ENCODE measurements around the gene CELA1. TPM values are rescaled to one million over a fixed set of nuclear protein-coding genes. Genes with fewer than 3 reads are reported as not detected.

The CELA1 gene
- total RNA-seq, 1 experiment from 2014 or later: not detected

- ChIA-PET POLR2A (no interaction called here), CTCF (interaction anchor here (1.2 kb wide), 1 partner anchor 79 kb away, joined by 4 read pairs; no protein-coding TSS in a partner anchor)
- Mint-ChIP-seq H3K36me3 (no peaks in the 10 kb centered on the region), H3K9me3 (no peaks in the 10 kb centered on the region), H3K27me3 (ENCODE audit: low read depth) (no peaks in the 10 kb centered on the region; the same call in 1 of the 2 replicates), H3K4me1 (peaks cover 13% of the 10 kb centered on the region), H3K27ac (no peak overlapping the region), H3K4me3 (no peak overlapping the region)
- TF ChIP-seq, protein P1, sequence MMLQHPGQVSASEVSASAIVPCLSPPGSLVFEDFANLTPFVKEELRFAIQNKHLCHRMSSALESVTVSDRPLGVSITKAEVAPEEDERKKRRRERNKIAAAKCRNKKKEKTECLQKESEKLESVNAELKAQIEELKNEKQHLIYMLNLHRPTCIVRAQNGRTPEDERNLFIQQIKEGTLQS (CRISPR knock-in tag; conservative IDR thresholded peaks at IDR 0.05): no peak
- no peak for TF ChIP-seq SOX15 (CRISPR knock-in tag; IDR thresholded peaks at IDR 0.05)
- no peak for DNase-seq (ENCODE audit: low spot score)
- no peak for ATAC-seq
Observed at GRCh38 chr12:51348116-51348515, 1.6 kb upstream of the CELA1 start.

- H3K4me3 Mint-ChIP-seq: no peak overlapping the region
- peaks cover 6% of the 10 kb centered on the region for H3K4me1 Mint-ChIP-seq
- H3K27me3 Mint-ChIP-seq (ENCODE audit: low read depth): no peaks in the 10 kb centered on the region; the same call in 1 of the 2 replicates
- ATAC-seq: no peak
- H3K9me3 Mint-ChIP-seq: no peaks in the 10 kb centered on the region
- no peaks in the 10 kb centered on the region for H3K36me3 Mint-ChIP-seq
- H3K27ac Mint-ChIP-seq: peak overlapping the region; percentile 80; the same call in 1 of the 2 replicates
- ChIA-PET CTCF (interaction anchor here (2.0 kb wide), 1 partner anchor 83 kb away, joined by 6 read pairs; no protein-coding TSS in a partner anchor), POLR2A (no interaction called here)
- no peak for TF ChIP-seq NFE2L1 (CRISPR knock-in tag; IDR thresholded peaks at IDR 0.05)
- no peak for TF ChIP-seq CREM (CRISPR knock-in tag; IDR thresholded peaks at IDR 0.05)
- no peak for TF ChIP-seq ZNF671 (CRISPR knock-in tag; IDR thresholded peaks at IDR 0.05)
- TF ChIP-seq ZBTB43 (CRISPR knock-in tag; IDR thresholded peaks at IDR 0.05): no peak
- no peak for TF ChIP-seq HMGA2 (CRISPR knock-in tag; IDR thresholded peaks at IDR 0.05)
- TF ChIP-seq, protein P1 (CRISPR knock-in tag; conservative IDR thresholded peaks at IDR 0.05): no peak
- TF ChIP-seq, protein P2, sequence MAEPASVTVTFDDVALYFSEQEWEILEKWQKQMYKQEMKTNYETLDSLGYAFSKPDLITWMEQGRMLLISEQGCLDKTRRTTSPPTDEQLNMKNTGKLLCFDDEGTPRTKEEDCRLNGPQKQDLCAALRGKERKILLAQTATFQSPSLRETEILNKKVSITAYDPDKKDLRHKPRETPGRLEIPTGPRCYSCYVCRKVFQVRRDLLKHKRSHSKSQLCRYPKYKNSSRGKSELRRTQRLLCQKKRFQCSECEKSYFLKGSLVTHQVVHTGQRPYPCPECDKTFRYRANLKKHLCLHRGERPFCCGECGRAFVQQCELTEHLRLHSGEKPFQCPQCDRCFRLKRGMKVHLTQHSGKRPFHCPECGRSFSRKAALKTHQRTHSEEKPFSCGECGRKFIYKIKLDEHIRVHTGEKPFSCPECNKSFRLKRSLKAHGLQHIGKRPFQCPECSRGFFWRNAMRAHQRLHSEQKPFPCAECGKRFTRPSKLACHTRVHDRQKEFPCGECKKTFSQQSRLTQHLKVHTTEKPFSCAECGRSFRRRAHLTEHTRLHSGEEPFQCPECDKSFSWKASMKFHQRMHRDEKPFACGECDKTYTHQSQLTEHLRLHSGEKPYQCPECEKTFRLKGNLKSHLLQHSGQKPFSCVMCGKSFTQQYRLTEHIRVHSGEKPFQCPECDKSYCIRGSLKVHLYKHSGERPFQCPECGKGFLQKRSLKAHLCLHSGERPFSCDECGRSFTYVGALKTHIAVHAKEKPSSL (CRISPR knock-in tag; conservative IDR thresholded peaks at IDR 0.05): no peak
- no peak for TF ChIP-seq NFYB (CRISPR knock-in tag; conservative IDR thresholded peaks at IDR 0.05; ENCODE audit: low read depth)
- TF ChIP-seq GRHL2 (CRISPR knock-in tag; IDR thresholded peaks at IDR 0.05; ENCODE audit: insufficient replicate concordance, severe bottlenecking): no peak
- TF ChIP-seq PRRX2 (CRISPR knock-in tag; IDR thresholded peaks at IDR 0.05): no peak
- TF ChIP-seq OVOL2 (CRISPR knock-in tag; IDR thresholded peaks at IDR 0.05; ENCODE audit: borderline replicate concordance): no peak
- no peak for TF ChIP-seq FOXP1 (CRISPR knock-in tag; IDR thresholded peaks at IDR 0.05; ENCODE audit: borderline replicate concordance)
- TF ChIP-seq, protein P3, sequence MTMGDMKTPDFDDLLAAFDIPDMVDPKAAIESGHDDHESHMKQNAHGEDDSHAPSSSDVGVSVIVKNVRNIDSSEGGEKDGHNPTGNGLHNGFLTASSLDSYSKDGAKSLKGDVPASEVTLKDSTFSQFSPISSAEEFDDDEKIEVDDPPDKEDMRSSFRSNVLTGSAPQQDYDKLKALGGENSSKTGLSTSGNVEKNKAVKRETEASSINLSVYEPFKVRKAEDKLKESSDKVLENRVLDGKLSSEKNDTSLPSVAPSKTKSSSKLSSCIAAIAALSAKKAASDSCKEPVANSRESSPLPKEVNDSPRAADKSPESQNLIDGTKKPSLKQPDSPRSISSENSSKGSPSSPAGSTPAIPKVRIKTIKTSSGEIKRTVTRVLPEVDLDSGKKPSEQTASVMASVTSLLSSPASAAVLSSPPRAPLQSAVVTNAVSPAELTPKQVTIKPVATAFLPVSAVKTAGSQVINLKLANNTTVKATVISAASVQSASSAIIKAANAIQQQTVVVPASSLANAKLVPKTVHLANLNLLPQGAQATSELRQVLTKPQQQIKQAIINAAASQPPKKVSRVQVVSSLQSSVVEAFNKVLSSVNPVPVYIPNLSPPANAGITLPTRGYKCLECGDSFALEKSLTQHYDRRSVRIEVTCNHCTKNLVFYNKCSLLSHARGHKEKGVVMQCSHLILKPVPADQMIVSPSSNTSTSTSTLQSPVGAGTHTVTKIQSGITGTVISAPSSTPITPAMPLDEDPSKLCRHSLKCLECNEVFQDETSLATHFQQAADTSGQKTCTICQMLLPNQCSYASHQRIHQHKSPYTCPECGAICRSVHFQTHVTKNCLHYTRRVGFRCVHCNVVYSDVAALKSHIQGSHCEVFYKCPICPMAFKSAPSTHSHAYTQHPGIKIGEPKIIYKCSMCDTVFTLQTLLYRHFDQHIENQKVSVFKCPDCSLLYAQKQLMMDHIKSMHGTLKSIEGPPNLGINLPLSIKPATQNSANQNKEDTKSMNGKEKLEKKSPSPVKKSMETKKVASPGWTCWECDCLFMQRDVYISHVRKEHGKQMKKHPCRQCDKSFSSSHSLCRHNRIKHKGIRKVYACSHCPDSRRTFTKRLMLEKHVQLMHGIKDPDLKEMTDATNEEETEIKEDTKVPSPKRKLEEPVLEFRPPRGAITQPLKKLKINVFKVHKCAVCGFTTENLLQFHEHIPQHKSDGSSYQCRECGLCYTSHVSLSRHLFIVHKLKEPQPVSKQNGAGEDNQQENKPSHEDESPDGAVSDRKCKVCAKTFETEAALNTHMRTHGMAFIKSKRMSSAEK (CRISPR knock-in tag; IDR thresholded peaks at IDR 0.05; ENCODE audit: borderline replicate concordance): no peak
- TF ChIP-seq CREB1 (CRISPR knock-in tag; IDR thresholded peaks at IDR 0.05): no peak
- TF ChIP-seq E2F5 (CRISPR knock-in tag; IDR thresholded peaks at IDR 0.05): no peak
- TF ChIP-seq ZBTB21 (CRISPR knock-in tag; IDR thresholded peaks at IDR 0.05; ENCODE audit: borderline replicate concordance): no peak
- no peak for DNase-seq (ENCODE audit: low spot score)
Observed at GRCh38 chr12:51345681-51346080, 798 bp downstream of the CELA1 start.
